Measurements from ENCODE around the gene GUCY1A1. TPM values are rescaled to one million over a fixed set of nuclear protein-coding genes. Genes with fewer than 3 reads are reported as not detected.

The GUCY1A1 gene
- polyA plus RNA-seq, 3 donors from 2014 or later: 6.1 to 15.8 (median 12.6) TPM

DNA sequence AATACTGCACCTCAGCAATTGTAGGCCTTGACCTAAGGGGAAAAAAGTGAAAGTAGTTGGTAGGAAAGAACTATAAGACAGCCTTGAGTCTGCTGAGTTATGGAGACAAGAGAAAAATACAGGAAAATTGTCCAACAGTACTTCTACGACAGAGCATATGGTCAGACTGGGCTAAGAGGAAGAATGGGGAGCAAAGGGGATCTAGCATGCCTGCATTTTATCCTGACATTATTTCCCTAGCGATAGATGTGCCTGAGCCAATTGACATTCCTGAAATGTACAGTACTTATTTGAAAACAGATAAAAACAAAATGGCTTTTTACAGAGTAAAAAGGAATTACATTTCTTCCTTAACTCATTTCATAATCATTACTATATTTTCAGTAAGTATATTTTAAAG lies 22.2 kb downstream of the GUCY1A1 start:
- DNase-seq: no peak
- peaks cover 4 to 12% of the 10 kb centered on the region in 2 donors for H3K4me1 Mint-ChIP-seq
- H3K36me3 Mint-ChIP-seq: no peaks in the 10 kb centered on the region
- H3K9me3 Mint-ChIP-seq: no peaks in the 10 kb centered on the region
- H3K4me3 Mint-ChIP-seq: no peak overlapping the region
- peaks cover 0 to 2% (median 0%) of the 10 kb centered on the region in 3 donors for H3K27me3 Mint-ChIP-seq (ENCODE audit: low read depth in 3 of 3)
- no peak overlapping the region for H3K27ac Mint-ChIP-seq

DNA sequence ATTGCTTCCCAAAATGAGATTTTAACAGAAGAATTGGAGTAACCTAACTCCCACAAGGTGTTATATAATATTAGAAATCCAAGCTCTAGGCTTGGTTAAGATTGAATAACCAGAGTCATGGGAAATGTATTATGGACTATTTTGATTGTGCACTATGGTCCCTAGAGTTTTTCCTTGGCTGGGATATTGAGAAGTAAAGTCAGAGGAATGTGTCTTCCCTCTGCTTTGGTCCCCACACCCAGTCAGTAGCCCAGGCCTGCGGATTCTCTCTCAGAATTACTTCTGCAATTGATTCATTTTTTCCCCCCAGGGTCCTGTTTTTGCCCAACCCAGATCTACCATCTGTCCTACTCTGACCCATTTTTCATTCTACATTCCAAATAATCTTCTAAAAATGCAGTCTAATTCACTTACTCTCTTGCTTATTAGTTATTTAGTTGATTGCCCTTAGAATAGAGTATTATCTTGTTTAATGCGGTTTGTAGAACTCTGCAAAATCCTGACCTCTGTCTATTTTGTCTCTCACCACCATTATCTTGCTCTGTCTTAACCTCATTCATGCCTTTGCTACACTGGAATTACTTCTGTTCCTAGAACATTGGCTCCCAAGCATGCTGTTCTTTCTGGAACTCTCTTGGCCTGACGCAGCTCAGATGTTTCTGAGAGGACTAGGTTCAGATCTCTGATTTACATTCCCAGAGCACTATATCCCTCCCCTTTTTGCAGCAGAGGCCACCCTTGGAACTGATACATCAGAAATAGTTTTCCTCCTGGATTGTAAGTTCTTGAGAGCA lies 23.6 kb downstream of the GUCY1A1 start:
- H3K4me1 Mint-ChIP-seq: peaks cover 0 to 5% of the 10 kb centered on the region in 2 donors
- H3K27ac Mint-ChIP-seq: no peak overlapping the region
- no peak overlapping the region for H3K4me3 Mint-ChIP-seq

DNA sequence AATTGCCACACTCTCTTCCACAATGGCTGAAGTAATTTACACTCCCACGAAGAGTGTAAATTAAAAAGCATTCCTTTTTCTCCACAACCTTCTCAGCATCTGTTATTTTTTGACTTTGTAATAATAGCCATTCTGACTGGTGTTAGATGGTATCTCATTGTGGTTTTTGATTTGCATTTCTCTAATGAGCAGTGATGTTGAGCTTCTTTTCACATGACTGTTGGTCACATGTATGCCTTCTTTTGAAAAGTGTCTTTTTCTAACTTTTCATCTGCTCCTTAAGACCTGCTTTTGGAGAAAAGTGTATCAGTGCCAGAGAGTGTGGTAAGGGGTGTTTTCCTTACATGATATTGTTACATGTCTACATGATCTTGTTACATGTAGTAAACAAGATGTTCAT lies 25.7 kb downstream of the GUCY1A1 start:
- Mint-ChIP-seq H3K4me1 (no peaks in the 10 kb centered on the region), H3K27ac (no peak overlapping the region), H3K9me3 (no peaks in the 10 kb centered on the region), H3K4me3 (no peak overlapping the region), H3K27me3 (ENCODE audit: low read depth in 3 of 3) (peaks cover 0 to 2% (median 0%) of the 10 kb centered on the region in 3 donors), H3K36me3 (peaks cover 0 to 4% (median under 1%) of the 10 kb centered on the region in 3 donors)
- DNase-seq: no peak

More for the DNA sequence above, 23.6 kb downstream of the GUCY1A1 start:
- no peak for DNase-seq
- H3K36me3 Mint-ChIP-seq: no peaks in the 10 kb centered on the region
- H3K27me3 Mint-ChIP-seq (ENCODE audit: low read depth in 3 of 3): peaks cover 0 to 2% (median 0%) of the 10 kb centered on the region in 3 donors
- H3K9me3 Mint-ChIP-seq: no peaks in the 10 kb centered on the region

DNA sequence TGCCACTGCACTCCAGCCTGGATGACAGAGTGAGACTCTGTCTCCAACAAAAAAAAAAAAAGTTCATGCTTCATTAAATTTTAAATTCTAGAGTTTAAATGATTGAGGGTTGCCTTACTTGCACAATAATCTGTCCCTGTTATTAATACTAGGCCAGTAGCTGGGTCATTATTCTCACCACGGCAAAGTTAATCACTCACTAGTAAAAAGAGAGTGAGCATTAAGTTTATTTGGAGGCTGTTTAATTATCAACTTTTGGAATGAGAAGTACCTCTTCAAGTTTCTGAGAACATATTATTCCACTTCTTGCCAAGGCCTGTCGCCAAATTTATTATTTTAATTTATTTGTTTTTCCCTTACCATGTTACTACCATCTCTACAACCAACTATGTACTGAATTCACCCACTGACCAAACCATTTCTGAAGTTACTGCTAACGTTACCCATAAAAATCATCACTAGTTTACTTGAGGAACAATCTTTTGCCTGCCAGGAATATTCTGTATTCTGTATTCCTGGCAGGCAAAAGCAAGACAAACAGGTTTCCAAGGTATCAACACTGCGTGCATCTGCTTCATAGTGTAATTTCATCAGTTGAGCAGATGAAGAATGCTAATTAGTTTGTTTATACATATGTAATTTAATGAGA lies 26.5 kb downstream of the GUCY1A1 start:
- H3K27ac Mint-ChIP-seq: no peak overlapping the region
- H3K36me3 Mint-ChIP-seq: peaks cover 0 to 4% (median 4%) of the 10 kb centered on the region in 3 donors
- no peak overlapping the region for H3K4me3 Mint-ChIP-seq
- no peaks in the 10 kb centered on the region for H3K4me1 Mint-ChIP-seq
- no peak for DNase-seq
- H3K9me3 Mint-ChIP-seq: no peaks in the 10 kb centered on the region
- H3K27me3 Mint-ChIP-seq (ENCODE audit: low read depth in 3 of 3): peaks cover 0 to 2% (median 0%) of the 10 kb centered on the region in 3 donors

DNA sequence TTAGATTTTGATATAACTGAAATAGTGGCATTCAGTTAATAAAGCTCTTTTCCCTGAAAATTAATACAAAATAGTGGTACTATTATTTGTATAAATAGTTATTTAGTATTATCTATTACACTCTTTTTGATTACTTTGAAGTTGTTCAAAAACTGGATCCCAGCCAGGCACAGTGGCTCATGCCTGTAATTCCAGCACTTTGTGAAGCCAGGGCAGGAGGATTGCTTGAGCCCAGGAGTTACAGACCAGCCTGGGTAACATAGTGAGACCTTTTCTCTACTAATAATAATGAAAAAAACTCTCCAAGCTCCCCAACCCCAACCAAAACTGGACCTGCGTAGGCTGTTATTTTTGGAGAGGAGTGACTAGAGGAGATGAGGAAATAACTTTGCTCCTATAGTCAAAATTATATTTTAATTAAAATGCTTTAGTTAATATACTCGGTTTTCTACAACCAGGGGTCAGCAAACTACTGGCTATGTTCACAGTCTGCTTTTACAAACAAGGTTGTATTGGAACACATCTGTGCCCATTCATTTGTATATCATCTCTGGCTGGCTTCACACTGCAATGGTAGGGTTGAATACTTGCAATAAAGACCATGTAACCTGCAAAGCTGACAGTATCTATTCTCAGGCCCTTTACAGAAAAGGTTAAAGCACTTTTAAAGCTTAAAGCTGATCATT lies 27.6 kb downstream of the GUCY1A1 start:
- H3K9me3 Mint-ChIP-seq: peaks cover 0 to 2% (median 0%) of the 10 kb centered on the region in 6 donors
- H3K36me3 Mint-ChIP-seq: peaks cover 0 to 8% (median 8%) of the 10 kb centered on the region in 3 donors
- DNase-seq: no peak
- H3K27me3 Mint-ChIP-seq (ENCODE audit: low read depth in 3 of 3): peaks cover 0 to 2% (median 0%) of the 10 kb centered on the region in 3 donors
- H3K4me3 Mint-ChIP-seq: no peak overlapping the region
- no peaks in the 10 kb centered on the region for H3K4me1 Mint-ChIP-seq
- no peak overlapping the region for H3K27ac Mint-ChIP-seq

DNA sequence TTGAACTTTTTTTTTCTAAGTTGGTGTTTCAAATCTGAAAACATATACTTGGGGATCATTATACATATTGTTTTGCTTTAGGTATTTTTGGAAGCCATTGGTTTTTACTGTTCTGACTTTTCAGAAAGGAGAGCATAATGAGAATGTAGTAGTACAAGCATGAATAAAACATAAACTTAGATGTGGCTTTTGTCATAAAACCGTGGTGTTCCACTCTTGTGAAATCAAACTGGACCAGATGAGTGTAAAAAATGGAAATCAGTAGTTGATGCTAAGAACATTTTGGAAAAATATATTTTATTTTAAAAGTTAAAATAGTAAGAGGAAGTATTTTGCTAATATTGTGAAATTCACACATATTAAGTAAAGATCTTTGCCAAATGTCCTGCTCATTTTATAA lies 29.6 kb downstream of the GUCY1A1 start:
- no peaks in the 10 kb centered on the region for H3K4me1 Mint-ChIP-seq
- H3K36me3 Mint-ChIP-seq: peaks cover 0 to 10% (median 8%) of the 10 kb centered on the region in 3 donors
- no peak overlapping the region for H3K4me3 Mint-ChIP-seq
- DNase-seq: no peak
- H3K27ac Mint-ChIP-seq: no peak overlapping the region
- H3K9me3 Mint-ChIP-seq: peaks cover 0 to 2% (median 0%) of the 10 kb centered on the region in 6 donors
- peaks cover 0 to 2% (median 0%) of the 10 kb centered on the region in 3 donors for H3K27me3 Mint-ChIP-seq (ENCODE audit: low read depth in 3 of 3)

DNA sequence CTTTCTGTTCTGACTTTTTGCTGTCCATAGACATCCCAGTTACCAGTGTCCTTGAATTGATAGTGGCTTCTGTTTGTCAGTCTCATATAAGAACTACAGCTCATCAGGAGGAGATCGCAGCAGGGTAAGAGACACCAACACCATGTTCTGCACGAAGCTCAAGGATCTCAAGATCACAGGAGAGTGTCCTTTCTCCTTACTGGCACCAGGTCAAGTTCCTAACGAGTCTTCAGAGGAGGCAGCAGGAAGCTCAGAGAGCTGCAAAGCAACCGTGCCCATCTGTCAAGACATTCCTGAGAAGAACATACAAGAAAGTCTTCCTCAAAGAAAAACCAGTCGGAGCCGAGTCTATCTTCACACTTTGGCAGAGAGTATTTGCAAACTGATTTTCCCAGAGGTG lies 30.1 kb downstream of the GUCY1A1 start:
- DNase-seq: no peak
- H3K4me3 Mint-ChIP-seq: no peak overlapping the region

DNA sequence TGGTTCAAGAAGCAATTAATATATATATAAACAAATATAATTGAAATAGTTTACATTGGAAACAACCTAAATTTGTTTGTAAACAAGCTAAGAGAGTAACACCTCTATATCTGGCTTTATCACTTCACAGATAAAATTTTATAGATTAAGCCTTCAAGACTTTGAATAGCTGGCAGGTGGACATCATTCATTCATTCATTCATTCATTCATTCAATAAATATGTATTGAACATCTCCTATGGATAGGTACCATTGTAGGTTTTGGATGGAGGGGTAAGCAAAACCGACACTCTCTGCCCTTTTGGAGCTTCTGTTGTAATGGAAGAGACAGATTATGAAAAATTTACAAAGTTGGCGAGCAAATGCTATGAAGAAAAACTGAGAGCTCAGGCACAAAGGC lies 35.2 kb downstream of the GUCY1A1 start:
- Mint-ChIP-seq H3K27me3 (ENCODE audit: low read depth in 3 of 3) (no peaks in the 10 kb centered on the region), H3K27ac (no peak overlapping the region)

More for the DNA sequence above, 30.1 kb downstream of the GUCY1A1 start:
- peaks cover 0 to 2% (median 0%) of the 10 kb centered on the region in 6 donors for H3K9me3 Mint-ChIP-seq
- no peaks in the 10 kb centered on the region for H3K4me1 Mint-ChIP-seq
- peaks cover 0 to 2% (median 0%) of the 10 kb centered on the region in 3 donors for H3K27me3 Mint-ChIP-seq (ENCODE audit: low read depth in 3 of 3)
- no peak overlapping the region for H3K27ac Mint-ChIP-seq
- peaks cover 0 to 11% (median 8%) of the 10 kb centered on the region in 3 donors for H3K36me3 Mint-ChIP-seq

DNA sequence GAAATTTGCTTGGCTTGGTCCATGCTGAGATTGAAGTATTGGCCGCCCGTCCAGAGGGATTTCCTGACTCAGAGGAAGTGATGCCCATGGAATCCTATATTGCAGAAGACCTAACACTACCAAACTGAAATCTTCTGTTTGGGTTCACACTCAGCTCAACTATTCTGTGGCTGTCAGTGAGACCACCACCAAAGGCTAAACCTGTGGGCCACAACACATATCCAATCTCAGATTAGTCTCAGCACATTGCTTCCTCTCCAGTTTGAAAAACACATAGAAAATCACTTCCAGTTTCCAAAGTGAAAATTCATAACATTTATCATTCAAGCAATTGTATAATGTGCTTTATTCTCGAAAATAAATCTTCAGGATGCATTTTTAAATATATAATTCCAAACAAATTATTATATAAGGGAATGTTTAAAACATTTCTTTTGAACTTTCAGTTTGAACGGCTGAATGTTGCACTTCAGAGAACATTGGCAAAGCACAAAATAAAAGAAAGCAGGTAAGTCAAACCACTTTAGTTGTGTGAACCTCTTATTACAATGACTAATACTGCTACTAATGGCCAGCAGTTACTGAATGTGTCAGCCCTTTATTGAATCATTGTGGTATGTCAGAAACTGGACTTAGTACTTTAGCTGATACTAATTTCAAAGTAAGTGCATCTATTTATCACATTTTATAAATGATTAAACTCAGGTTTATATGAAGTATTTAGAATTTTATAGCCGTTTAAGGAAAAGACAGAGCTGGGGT lies 37.0 kb downstream of the GUCY1A1 start:
- Mint-ChIP-seq H3K27me3 (ENCODE audit: low read depth in 3 of 3) (no peaks in the 10 kb centered on the region), H3K36me3 (peaks cover 0 to 6% (median 3%) of the 10 kb centered on the region in 3 donors), H3K4me1 (no peaks in the 10 kb centered on the region), H3K9me3 (peaks cover 0 to under 1% (median 0%) of the 10 kb centered on the region in 6 donors), H3K27ac (no peak overlapping the region), H3K4me3 (no peak overlapping the region)
- no peak for DNase-seq

More for the DNA sequence above, 35.2 kb downstream of the GUCY1A1 start:
- no peak overlapping the region for H3K4me3 Mint-ChIP-seq
- peaks cover 0 to 11% (median 5%) of the 10 kb centered on the region in 3 donors for H3K36me3 Mint-ChIP-seq
- peaks cover 0 to 2% (median 0%) of the 10 kb centered on the region in 6 donors for H3K9me3 Mint-ChIP-seq
- no peak for DNase-seq
- no peaks in the 10 kb centered on the region for H3K4me1 Mint-ChIP-seq

DNA sequence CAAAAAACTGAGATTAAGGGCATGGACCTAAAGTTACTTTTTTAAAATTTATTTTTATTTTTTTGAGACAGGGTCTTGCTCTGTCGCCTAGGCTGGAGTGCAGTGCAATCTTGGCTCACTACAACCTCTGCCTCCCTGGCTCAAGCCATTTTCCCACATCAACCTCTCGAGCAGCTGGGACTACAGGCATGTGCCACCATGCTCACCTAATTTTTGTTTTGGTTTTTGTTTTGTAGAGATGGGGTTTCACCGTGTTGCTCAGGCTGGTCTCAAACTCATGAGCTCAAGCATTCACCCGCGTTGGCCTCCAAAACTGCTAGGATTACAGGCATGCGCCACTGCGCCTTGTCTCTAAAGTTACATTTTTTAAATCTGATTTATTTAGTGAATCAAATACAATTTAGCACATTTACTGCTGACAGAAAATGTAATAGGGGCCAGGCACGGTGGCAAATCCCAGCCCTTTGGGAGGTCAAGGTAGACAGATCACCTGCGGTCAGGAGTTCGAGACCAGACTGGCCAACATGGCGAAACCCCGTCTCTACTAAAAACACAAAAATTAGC lies 38.3 kb downstream of the GUCY1A1 start:
- no peaks in the 10 kb centered on the region for H3K27me3 Mint-ChIP-seq (ENCODE audit: low read depth in 3 of 3)
- H3K4me1 Mint-ChIP-seq: no peaks in the 10 kb centered on the region
- H3K36me3 Mint-ChIP-seq: peaks cover 0 to 3% (median 0%) of the 10 kb centered on the region in 3 donors
- no peaks in the 10 kb centered on the region for H3K9me3 Mint-ChIP-seq
- no peak overlapping the region for H3K4me3 Mint-ChIP-seq
- no peak overlapping the region for H3K27ac Mint-ChIP-seq
- no peak for DNase-seq

DNA sequence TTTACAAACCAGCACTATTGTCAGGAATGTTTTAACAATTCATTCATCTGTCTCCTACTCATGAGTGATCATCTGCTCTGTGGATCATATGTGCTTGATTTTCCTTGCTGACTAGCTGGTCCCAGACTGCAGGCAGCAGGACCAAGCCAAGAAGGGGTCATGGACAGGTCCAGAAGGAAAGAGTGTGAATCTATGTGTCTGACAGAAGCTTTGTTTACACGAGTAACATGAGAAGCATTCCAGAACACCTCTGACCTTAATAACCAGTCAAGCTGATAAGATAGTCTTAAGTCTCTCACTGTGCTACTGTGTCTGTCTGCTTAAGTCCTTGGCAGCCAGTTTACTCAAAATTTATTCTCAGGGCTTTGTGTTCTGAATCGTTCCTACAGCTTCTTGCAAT lies 39.0 kb downstream of the GUCY1A1 start:
- Mint-ChIP-seq H3K36me3 (peaks cover 0 to 3% (median 0%) of the 10 kb centered on the region in 3 donors), H3K4me3 (no peak overlapping the region), H3K4me1 (no peaks in the 10 kb centered on the region), H3K9me3 (no peaks in the 10 kb centered on the region), H3K27me3 (ENCODE audit: low read depth in 3 of 3) (no peaks in the 10 kb centered on the region), H3K27ac (no peak overlapping the region)
- no peak for DNase-seq

DNA sequence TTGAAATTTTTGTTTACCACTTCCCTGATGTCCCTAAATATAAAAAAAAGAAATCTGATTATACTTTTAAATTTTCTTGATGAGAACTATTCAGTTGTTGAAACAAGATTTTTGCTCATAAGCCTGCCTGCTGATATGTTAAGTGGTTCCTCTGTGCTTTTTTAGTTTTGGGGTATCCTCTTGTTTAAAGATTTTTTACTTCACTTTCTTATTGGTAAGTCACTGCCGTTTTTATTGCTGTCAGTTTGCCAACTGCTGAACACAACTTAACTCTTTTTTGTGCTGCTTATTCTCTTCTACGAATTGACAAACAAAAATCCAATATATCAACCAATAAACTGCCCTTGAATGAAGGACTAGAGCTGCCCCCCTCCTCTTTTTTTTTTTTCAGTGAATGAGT lies 39.5 kb downstream of the GUCY1A1 start:
- Mint-ChIP-seq H3K27me3 (ENCODE audit: low read depth in 3 of 3) (no peaks in the 10 kb centered on the region), H3K4me3 (no peak overlapping the region), H3K36me3 (peaks cover 0 to 3% (median 0%) of the 10 kb centered on the region in 3 donors), H3K27ac (no peak overlapping the region), H3K9me3 (no peaks in the 10 kb centered on the region), H3K4me1 (no peaks in the 10 kb centered on the region)
- no peak for DNase-seq

DNA sequence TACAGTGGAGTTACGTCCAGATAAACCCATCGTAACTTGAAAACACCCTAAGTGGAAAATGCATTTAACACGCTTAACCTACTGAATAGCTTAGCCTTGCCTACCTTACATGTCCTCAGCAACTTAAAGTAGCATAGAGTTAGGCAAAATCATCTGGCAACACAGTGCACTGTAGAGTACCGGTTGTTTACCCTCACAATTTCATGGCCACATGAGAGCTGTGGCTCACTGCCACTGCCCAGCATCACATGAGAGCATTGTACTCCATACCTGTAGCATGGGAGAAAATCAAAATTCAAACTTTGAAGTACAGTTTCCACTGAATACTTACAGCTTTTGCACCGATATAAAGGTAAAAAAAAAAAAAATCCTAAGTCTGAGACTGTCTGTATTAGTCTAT lies 40.6 kb downstream of the GUCY1A1 start:
- Mint-ChIP-seq H3K9me3 (no peaks in the 10 kb centered on the region), H3K27me3 (ENCODE audit: low read depth in 3 of 3) (no peaks in the 10 kb centered on the region), H3K4me1 (no peaks in the 10 kb centered on the region), H3K27ac (no peak overlapping the region), H3K36me3 (no peaks in the 10 kb centered on the region), H3K4me3 (no peak overlapping the region)
- DNase-seq: no peak
